B cell (primary cell): ENCODE data around the gene FBXW9.

Source experiments
- CTCF ChIP-seq: fragments of 200-600 bp; IDR thresholded peaks from one replicate; pipeline ENCODE4 v1.8.0; 2022; ENCODE audit warnings: antibody characterized with exemption, mild to moderate bottlenecking
- EZH2 ChIP-seq: IDR thresholded peaks from 2 replicates; pipeline ENCODE4 v1.6.1; 2012; ENCODE audit warnings: borderline replicate concordance, low read depth, mild to moderate bottlenecking, moderate library complexity, low read length; ENCODE audit not compliant: insufficient read depth, poor library complexity, severe bottlenecking

GRCh38 chr19:12698138-12698537, 1.7 kb upstream of the FBXW9 start:
- TF ChIP-seq CTCF (no peak), EZH2 (no peak)
